SU-DHL-6 (cell line): ENCODE measurements around the gene CST9L.

Experiments
- CTCF ChIP-seq: fragments of 200-600 bp; sonication (generic); IDR thresholded peaks from one replicate; pipeline ENCODE4 v1.5.1; 2017; ENCODE audit warnings: antibody characterized with exemption, mild to moderate bottlenecking, low read length, moderate library complexity; ENCODE audit not compliant: insufficient read depth, poor library complexity, severe bottlenecking
- EZH2phosphoT487 ChIP-seq: fragments of 200-600 bp; sonication (generic), shearing (Covaris generic); conservative IDR thresholded peaks from 2 replicates; pipeline ENCODE4 v1.6.1; 2018; ENCODE audit warnings: mild to moderate bottlenecking, antibody characterized with exemption, low read length, moderate library complexity, mixed read lengths

GRCh38 chr20:23596579-23597250 is 28.4 kb upstream of the CST9L start:
- TF ChIP-seq CTCF = no peak
- no peak for TF ChIP-seq EZH2phosphoT487
